ENCODE data around the gene LRRC61.

The LRRC61 gene

DNA sequence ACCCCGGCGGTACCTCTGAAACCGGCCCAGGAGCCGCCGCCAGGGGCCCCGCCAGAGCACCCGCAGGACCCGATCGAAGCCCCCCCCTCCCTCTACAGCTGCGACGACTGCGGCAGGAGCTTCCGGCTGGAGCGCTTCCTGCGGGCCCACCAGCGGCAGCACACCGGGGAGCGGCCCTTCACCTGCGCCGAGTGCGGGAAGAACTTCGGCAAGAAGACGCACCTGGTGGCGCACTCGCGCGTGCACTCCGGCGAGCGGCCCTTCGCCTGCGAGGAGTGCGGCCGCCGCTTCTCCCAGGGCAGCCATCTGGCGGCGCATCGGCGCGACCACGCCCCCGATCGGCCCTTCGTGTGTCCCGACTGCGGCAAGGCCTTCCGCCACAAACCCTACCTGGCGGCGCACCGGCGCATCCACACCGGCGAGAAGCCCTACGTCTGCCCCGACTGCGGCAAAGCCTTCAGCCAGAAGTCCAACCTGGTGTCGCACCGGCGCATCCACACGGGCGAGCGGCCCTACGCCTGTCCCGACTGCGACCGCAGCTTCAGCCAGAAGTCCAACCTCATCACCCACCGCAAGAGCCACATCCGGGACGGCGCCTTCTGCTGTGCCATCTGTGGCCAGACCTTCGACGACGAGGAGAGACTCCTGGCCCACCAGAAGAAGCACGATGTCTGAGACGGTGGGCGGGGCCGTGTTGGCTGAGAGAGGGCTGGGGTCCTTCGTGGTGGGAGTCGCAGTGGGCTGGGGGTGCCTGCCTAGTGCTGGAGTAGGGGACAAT is 49.3 kb downstream of the LRRC61 start:
- no peak for DNase-seq

DNA sequence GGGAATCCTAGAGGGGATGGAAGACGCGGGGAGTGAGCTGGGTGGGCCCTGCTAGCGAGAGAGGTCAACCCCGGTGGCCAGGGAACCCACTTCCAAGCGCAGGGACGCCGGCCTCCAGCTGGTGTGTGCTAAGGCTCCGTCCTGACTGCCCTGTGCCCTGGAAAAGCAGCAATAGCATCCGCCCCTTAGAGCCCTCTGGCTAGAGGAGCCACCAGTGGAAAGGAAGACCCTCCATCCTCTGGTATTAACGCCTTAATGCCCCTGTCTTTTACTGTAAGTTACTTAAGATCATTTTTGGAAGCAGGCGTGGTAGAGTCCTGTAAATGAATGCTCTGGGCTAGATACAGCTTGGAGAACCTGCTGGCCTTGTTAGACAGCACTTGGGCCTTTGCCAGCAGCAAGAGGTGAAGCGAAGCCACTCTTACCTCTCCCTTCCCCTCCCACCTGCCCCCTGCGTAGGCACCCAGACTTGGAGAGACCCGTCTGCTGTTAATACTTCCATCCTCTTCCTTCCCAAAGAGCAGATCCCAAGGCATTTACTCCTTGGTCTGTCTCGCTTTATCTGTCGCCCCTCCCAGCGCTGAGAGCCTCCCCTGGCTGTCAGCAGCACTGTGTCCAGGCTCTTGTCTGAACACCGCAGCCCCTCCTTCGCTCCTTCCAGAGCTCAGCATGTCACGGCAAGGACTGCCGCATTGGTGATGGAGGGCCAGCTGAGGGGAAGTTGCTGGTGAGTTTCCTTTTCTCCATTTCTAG is 50.1 kb downstream of the LRRC61 start:
- no peak for DNase-seq

DNA sequence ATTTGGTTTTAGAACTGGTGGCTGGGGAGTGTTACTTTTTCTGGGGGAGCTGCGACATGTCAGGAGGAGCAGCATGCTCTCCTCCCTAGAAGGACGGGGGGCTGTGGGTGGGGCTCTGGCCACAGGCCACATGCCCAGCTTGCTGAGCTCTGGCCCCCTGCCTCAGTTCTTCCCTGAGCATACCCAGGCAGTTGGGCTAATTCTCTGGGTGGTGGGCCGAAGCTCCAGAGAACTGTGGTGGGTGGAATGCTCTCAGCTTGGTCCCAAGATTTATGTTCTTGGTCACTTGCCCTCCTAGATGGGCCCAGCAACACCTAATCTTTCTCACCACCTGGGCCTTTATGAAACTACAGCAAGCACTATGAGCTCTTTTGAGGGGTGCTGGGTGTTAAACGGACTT is 50.9 kb downstream of the LRRC61 start:
- DNase-seq, result no peak

DNA sequence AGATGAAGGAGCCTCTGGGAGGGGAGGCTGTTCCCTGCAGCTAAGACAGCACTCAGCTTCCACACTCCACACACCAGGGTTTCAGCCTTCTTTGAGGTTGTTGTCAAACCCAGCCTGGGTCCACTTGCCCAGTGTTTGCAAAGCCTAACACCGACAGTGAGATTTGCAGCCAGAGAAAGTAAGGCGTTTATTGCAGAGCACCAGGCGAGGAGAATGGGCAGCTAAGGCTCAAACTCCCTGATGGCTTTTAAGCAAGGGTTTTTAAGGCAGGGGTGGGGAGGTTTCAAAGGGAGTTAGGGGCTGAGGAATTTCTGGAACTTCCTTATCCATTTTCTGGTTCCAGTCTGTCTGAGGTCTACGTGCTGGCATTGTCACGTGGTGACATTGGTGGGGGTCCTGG is 51.3 kb downstream of the LRRC61 start:
- no peak for DNase-seq

DNA sequence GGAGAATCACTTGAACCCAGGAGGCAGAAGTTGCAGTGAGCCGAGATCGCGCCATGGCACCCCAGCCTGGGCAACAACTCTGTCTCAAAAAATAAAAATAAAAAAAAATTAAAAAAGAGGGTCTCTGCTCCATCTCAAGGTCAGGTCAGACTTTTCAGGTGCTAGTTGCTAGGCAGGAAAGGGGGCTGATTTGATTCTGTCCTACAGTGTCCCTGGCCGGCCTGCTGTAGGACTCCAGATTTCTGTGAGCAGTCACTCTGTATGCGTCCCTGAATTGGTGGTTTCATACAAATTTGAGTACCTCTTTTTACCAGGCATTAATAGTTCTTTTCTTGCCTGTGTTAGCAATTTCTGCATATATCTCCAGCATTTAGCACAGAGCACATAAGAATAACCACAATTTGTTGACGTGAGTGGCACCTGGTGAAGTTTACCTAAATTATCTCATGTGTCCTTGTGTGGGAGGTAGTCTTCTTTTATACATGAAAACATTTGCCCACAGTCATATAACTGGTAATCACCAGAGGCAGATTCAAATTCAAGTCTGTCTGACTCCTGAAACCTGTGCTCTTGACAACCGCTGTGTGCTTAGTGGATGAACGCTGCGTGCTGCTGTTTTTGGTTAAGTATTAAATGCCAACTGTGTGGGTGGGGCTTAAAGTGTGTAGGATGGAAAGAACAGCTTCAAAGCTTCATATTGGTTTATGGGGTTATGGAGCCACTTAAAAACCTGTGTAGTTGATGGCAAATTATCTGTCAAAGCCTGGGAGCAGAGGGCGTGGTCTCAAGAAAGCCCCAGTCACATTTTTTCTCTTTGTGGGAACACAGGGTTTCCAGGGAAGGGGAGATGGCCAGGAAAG is 52.7 kb downstream of the LRRC61 start:
- DNase-seq, result no peak

DNA sequence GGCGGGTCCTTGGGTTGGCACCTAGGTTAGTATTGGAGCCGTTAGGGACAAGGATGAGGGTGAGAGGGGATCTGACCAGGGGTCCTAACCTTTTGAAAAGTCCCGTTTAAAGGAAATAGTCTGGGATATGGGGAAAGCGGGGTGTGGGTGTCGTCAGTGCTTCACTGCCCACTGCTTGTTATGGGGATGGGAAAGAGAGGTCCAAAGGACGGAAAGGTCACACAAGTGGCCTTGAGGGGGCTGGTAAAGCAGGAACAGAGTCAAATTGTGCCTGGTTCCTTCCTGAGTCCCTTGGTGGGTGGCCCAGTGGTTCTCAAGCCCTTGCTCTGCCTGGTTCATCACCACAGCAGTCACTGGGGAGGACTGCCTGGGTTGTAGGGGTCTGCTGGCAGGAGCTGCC is 53.4 kb downstream of the LRRC61 start:
- no peak for DNase-seq

DNA sequence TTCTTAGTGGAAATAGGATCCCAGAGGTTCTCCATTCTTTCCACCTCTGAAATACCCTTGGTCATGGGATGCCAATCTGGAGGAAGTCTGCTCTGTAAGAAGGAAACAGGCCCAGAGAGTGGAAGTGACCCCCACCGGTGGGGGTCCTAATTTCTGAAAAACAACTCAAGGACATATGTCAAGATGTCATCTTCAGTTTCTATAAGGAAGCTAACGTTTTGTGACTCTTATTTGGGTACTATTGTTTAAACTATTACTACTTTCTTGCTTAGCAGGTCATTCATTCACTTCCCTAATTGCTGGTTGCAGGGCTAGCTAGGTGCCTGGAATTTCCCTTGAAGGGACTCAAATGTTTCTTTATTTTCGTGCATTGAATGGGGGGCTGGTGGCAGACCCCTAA is 54.0 kb downstream of the LRRC61 start:
- no peak for DNase-seq

DNA sequence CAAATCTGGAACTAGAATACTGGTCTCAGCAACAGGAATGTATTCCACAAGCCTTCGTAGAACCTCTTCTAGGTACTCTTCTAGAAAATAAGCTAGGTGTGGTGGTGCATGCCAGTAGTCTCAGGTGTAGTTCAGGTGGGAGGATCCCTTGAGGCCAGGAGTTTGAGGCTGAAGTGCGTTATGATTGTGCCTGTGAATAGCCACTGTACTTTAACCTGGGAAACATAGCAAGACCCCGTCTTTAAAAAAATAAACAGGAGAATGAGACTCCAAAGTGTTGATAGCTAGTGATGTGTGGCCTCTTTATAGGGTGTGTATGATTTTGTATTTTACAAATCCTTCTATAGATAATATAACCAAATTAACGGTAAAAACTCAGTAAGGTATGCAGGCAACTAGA is 54.5 kb downstream of the LRRC61 start:
- DNase-seq, result no peak

DNA sequence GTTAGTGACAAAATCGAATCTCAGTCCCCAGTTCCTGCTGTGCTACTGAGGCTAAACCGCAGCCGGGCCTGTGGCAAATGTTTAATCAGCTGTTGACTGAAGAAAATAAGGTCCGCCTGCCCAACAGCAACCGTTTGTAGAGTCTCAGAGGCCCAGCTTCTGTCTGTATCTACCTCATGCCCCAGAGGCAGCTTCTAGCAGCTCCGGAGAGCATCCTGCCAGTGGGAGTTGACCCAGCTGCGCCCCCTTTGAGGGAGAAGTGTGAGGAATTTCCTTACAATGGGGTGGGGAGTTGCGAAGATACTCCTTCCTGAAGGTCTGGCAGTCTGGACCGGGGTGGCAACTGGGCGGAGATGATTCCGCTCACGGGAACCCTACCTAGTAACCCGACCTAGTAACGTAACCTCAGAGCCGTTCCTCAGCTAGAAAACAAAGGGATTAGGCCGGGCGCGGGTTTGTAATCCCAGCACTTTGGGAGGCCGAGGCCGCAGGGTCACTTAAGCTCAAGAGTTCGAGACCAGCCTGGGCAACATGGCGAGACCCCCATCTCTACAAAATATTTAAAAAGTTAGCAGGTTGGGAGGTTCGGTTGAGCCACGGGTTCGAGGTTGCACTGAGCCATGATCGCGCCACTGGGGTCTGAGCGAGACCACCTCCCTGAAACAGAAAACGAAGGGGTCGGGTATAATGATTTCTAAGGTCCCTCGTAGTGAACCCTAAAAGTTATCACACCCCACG is 55.1 kb downstream of the LRRC61 start:
- no peak for DNase-seq

DNA sequence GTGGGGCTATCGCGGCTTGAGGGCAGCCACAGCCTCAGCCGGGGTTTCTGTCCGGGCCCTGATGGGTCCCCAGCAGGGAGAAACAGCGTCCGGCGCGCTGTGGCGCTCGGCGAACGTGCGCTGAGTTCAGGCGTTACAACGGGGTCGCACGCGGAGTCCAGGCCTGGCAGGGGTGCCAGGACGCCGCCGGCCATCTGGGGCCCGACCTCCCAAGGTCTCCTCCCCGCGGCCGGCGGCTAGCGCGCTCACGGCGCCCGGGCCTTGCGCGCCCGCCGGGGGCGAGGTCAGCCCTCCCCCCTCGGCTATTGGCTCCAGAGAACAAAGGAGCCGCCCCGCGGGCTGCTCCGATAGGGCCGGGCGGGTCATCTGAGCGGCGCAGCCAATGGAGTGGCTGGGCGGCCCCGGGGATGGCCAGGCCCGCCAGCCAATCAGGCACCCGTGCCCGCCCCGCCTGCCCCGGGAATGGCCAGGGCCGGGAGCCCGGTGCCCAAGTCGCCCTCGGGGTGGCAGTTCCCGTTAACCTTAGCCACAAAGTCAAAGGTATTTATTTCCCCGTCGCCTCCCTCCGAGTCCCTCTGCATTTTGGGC is 55.8 kb downstream of the LRRC61 start, which contains the start of gene ZNF775:
ZNF775 (plus strand) TSS at position 478 of the 588 bp plus-strand sequence. CDS start 9,141 bp downstream, outside the sequence.
- peak; percentile 82 for DNase-seq

DNA sequence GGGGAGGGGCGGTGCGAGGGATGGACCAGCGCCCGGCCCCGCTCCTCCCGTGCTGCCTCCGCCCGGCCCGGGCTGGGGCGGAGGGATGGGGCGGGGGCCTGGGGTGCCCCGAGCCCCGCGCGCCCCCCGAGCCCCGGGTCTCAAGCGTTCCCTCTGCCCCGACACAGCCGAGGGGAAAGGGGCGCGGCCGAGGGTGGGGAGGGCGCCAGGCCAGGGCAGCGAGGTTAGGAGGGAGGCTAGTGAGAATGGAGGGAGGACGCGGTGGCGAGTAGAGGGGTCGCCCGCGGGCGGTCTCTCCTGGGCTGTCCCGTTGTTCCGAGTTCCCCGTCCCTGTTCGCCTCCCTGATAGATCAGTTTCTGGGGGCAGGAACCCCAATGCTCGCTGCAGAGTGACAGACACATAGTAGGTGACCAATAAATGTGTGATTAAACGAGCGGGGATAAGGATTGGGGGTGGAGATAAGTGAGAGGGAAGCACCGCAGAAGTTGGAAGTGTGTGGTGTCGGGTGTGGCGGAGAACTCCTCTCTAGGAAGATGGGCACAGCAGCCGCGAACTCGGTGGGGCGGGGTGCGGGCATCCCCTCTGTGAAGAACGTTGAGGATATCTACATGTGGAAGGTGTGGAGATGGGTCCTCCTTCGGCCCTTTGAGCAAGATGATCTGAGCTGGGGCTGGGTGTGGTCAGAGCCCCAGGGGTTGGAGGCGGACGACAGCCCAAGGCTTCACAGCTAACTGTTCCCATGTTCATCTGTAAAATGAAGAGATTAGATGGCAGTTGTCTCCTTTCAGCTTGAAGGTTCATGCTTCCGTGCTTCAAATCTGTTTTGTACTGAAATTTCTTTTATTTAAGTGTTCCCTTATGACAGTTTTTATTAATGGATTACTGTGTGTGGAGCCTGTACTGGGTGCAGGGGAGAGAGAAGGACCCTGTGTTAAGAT is 56.6 kb downstream of the LRRC61 start:
- DNase-seq, result no peak

DNA sequence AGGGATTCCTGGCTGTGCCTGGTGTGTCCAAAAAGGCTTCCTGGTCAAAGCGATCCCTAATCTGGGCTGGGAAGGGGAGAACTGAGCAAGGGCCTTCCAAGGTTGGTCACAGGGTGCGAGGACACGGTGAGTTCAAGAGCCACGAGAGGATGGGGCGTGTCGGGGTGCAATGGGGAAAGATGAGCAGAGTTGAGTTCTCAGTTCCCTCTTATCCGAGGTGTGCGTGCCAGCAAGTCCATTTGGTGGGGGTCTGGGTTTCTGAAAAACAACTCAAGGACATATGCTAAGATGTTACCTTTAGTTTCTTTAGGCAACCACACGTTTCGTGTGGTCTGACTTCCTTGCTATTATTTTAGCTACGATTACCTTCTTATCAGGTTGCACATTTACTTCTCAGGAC is 57.3 kb downstream of the LRRC61 start:
- no peak for DNase-seq

DNA sequence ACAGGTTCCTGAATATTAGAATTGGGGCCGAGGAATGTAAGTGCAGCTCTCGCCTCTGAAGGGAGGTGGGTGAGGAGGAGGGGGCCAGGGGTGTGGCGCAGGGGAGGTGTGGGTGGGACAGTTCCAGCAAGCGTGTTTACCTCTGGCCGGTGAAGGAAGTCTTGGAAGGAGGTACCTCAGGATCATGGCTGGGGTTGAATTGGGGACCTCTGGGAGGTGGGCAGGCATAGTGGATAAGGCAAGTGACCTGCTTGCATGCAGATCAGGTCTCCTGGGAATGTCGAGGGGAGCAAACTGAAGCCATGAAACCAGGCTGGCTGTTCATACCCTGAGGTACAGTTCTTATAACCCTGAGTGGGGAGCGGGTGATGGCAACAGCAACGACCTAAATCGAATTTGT is 57.9 kb downstream of the LRRC61 start:
- DNase-seq, result no peak

DNA sequence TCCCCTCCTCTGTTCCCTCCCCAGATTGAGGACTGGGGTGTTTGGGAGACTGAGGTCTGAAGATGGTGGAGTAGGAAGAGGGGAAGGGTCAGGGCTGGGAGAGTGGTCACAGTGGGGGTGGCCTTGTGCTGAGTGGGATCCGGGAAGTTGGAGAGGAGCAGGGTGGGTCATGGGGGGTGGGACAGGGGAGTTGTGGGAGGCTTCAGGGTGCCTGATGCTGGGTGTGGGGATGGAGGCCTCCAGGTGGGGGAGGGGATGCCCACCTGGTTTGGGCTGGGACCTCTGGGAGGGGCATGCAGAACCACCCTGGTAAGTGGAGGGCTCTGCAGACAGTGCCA is 58.6 kb downstream of the LRRC61 start:
- DNase-seq, result no peak

DNA sequence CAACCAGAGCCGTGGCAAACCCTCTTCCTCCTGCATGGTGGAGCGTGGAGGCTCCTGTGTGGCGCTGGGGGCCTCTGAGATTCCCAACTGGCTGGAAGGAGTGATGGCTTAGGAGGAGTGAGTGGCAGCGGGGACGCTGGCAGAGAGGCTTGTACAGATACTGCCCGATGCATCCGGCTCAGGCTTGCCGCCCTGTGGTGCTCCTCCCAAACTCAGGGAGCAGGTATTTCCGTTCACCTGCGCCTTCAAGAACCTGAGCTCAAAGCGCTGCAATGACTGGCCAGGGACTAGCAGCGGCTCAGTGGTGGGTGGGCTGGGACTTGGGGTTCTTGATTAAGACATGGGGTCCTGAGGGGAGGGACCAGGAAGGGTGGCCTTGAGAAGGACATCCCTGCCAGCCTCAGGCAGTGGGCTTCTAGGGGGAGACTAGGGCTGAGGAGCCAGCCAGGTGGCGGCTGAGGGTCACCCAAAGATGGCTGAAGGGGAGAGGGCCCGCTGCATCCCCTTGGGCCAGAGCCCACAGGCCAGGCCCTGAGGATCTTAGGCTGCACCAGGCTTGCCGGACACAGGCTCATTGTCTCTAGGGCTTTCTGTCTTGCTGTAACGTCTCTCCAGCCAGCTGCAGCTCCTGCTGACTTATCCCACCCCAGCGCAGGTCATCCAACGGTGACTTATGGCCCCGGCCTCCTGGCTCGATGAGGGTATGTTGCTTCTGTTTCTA is 59.1 kb downstream of the LRRC61 start:
- no peak for DNase-seq

DNA sequence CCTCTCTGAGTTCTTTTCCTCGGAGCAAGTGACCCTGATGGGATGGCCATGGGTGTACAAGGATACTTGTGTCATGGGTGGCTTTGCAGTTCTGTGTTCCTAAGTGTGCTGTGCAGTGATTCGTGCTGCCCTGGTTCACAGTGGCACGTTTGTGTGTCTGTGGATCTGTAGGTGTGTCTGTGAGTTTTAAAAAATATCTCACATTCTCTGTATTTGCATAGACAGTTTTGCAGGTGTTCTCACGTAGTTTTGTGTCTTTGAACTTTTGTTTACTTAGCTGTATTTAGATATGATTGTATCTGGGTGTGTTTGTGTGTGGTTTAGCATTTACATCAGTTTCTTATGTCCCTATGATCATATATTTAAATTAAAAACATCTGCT is 59.7 kb downstream of the LRRC61 start:
- no peak for DNase-seq

DNA sequence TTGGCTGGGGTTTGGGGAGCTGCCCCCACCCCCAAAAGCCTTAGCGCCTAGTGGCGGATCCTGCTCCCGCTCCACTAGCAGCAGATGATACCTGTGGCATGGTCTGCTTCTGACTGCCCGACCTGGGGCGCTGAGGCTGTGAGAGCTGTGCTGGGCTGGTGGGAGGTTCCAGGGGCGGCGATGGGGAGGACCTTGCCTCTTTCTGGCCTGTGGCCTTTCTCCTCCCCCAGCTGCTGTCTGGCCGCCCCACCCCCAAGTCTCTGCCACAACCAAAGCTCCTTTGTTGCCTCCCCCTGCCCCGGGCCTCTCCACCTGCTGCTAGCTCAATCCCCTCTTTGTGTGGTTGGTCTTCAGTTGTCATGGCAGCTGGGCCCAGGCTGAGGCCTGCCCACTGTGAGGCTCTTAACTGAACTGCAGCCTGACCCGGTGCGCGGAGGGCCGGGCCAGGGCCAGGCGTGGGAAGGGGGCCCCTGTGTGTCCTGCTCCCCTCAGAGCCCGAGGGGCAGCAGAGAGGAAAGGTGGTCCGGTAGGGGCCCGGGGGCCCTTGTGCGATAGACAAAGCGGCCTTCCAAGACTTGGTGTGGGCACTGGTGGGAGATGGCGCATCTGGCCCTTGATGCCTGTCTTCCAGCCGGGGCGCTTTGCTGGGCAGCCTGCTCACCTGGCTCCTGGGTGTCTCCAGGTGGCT is 60.7 kb downstream of the LRRC61 start:
- DNase-seq, result no peak

DNA sequence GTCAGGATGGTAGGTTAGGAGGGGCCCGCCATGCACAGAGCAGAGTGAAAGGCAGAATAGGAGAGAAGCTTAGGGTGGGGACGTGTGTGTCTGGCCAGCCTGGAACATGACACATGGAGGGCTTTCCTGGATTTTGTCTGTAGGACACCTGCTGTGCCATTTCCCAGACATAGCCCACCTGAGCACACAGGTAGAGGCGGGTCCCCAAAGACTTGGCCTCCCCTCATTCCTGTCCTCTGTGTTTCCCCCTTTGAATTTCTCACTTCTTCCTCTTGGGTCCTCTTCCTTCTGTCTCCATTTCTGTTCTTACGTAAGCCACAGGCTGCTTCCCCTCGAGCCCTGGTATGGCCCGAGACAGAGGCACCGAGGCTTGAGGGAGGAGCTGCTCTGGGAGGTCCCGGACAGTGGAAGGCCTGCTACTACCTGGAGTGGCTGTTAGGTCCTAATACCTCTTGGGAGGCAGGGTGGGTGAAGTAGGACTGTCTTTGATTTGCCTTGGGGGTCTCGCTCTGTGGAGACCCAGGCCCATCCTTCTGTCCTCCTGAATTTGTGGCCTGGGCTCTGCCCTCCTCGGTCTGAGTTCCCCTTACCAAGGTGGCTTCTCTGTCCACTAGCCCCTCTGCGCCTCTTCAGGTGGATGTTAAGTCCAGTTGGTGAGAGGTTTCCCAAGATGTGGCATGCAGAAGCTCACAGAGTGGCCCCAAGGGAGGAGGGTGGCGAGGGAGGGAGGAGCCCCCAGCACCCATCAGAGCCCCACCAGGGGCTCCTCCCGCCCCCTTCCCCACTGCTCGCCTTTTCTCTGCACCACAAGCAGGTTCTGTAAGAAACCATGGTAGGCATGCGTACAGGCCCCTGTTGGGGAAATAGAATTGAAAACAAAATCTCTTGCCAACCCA is 61.5 kb downstream of the LRRC61 start:
- DNase-seq, result no peak

DNA sequence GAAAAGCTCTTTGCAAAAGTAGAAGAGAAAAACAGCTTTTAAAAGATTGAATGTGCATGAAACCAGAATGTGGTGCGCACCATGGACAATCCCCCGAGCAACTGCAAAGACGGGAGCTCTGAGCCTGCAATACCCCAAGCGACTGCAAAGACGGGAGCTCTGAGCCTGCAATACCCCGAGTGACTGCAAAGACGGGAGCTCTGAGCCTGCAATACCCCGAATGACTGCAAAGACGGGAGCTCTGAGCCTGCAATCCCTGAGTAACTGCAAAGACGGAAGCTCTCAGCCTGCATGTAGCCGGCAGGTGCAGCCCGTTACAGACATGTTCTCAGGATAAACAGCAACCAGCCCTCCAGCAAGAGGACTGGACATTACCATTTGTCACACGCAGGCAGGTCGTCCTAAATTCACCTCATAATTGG is 62.2 kb downstream of the LRRC61 start:
- no peak for DNase-seq
